ENCODE measurements around the gene UPF3B. TPM values are rescaled to one million over a fixed set of nuclear protein-coding genes. Genes with fewer than 3 reads are reported as not detected.

The UPF3B gene
- total and polyA plus RNA-seq, 2 donors = 5.0 to 13.7 TPM

- Histone ChIP-seq H3K27ac (ENCODE audit: low read depth in 1 of 2, low read length in 1 of 2) (no peak overlapping the region), H3K27me3 (ENCODE audit: control insufficient read depth in 2 of 2, insufficient read depth in 1 of 2, low read length in 1 of 2) (no peaks in the 10 kb centered on the region), H3K9me3 (ENCODE audit: control insufficient read depth in 2 of 2, insufficient read depth in 1 of 2, low read length in 1 of 2) (peaks cover 0 to 6% of the 10 kb centered on the region in 2 donors), H3K36me3 (ENCODE audit: control insufficient read depth in 2 of 2, insufficient read depth in 2 of 2, low read length in 1 of 2) (no peaks in the 10 kb centered on the region), H3K4me1 (ENCODE audit: control insufficient read depth in 2 of 2, insufficient read depth in 2 of 2, low read length in 2 of 2) (no peaks in the 10 kb centered on the region), H3K4me3 (ENCODE audit: low read length in 2 of 2) (no peak overlapping the region)
- DNase-seq (ENCODE audit: low read depth in 6 of 9, low spot score in 9 of 9) = no peak
- 97% methylated on average over 8 of the region's 8 CpGs for WGBS
These were observed 50.2 kb downstream of the UPF3B start for GRCh38 chrX:119802546-119802945.

- 89% methylated on average over 2 of the region's 2 CpGs for whole genome bisulfite sequencing
- Histone ChIP-seq H3K4me1 (ENCODE audit: control insufficient read depth in 2 of 2, insufficient read depth in 2 of 2, low read length in 2 of 2) (no peaks in the 10 kb centered on the region), H3K27me3 (ENCODE audit: control insufficient read depth in 2 of 2, insufficient read depth in 1 of 2, low read length in 1 of 2) (no peaks in the 10 kb centered on the region), H3K9me3 (ENCODE audit: control insufficient read depth in 2 of 2, insufficient read depth in 1 of 2, low read length in 1 of 2) (peaks cover 0 to 6% of the 10 kb centered on the region in 2 donors), H3K36me3 (ENCODE audit: control insufficient read depth in 2 of 2, insufficient read depth in 2 of 2, low read length in 1 of 2) (no peaks in the 10 kb centered on the region), H3K4me3 (ENCODE audit: low read length in 2 of 2) (no peak overlapping the region), H3K27ac (ENCODE audit: low read depth in 1 of 2, low read length in 1 of 2) (no peak overlapping the region)
- no peak for DNase-seq (ENCODE audit: low read depth in 6 of 9, low spot score in 9 of 9)
These were observed 51.2 kb downstream of the UPF3B start for GRCh38 chrX:119801253-119802221.

GRCh38 chrX:119791437-119792231 is 61.1 kb downstream of the UPF3B start, which contains the start of gene RPL39:
TSS of gene RPL39 (minus strand) at chrX:119791630. CDS start at chrX:119791576, 54 bp downstream.
- H3K27ac ChIP-seq (ENCODE audit: low read depth in 1 of 2, low read length in 1 of 2) = peak within 1 kb of the TSS; percentile 94 to 100
- DNase-seq (ENCODE audit: low read depth in 6 of 9, low spot score in 9 of 9) = peak; percentile 69 to 94 (median 81)
- peaks cover 0 to 13% of the 10 kb centered on the region in 2 donors for H3K4me1 ChIP-seq (ENCODE audit: control insufficient read depth in 2 of 2, insufficient read depth in 2 of 2, low read length in 2 of 2)
- H3K9me3 ChIP-seq (ENCODE audit: control insufficient read depth in 2 of 2, insufficient read depth in 1 of 2, low read length in 1 of 2) = peaks cover 0 to 5% of the 10 kb centered on the region in 2 donors
- H3K4me3 ChIP-seq (ENCODE audit: low read length in 2 of 2) = peak within 1 kb of the TSS; percentile 76 to 89
- under 1% methylated on average over 58 of the region's 58 CpGs for WGBS
- H3K27me3 ChIP-seq (ENCODE audit: control insufficient read depth in 2 of 2, insufficient read depth in 1 of 2, low read length in 1 of 2) = peaks cover 0 to 2% of the 10 kb centered on the region in 2 donors
- peaks cover 8 to 31% of the 10 kb centered on the region in 2 donors for H3K36me3 ChIP-seq (ENCODE audit: control insufficient read depth in 2 of 2, insufficient read depth in 2 of 2, low read length in 1 of 2)

GRCh38 chrX:119790977-119791436 is 61.8 kb downstream of the UPF3B start:
- peaks cover 0 to 5% of the 10 kb centered on the region in 2 donors for H3K9me3 ChIP-seq (ENCODE audit: control insufficient read depth in 2 of 2, insufficient read depth in 1 of 2, low read length in 1 of 2)
- under 1% methylated on average over 31 of the region's 31 CpGs for WGBS
- H3K36me3 ChIP-seq (ENCODE audit: control insufficient read depth in 2 of 2, insufficient read depth in 2 of 2, low read length in 1 of 2) = peaks cover 8 to 35% of the 10 kb centered on the region in 2 donors
- peak overlapping the region; percentile 76 to 89 for H3K4me3 ChIP-seq (ENCODE audit: low read length in 2 of 2)
- peaks cover 0 to 2% of the 10 kb centered on the region in 2 donors for H3K27me3 ChIP-seq (ENCODE audit: control insufficient read depth in 2 of 2, insufficient read depth in 1 of 2, low read length in 1 of 2)
- H3K27ac ChIP-seq (ENCODE audit: low read depth in 1 of 2, low read length in 1 of 2) = peak overlapping the region; percentile 91 to 100
- peaks cover 0 to 13% of the 10 kb centered on the region in 2 donors for H3K4me1 ChIP-seq (ENCODE audit: control insufficient read depth in 2 of 2, insufficient read depth in 2 of 2, low read length in 2 of 2)
- peak in 6 of 9 donors; percentile 25 to 68 (median 43) for DNase-seq (ENCODE audit: low read depth in 6 of 9, low spot score in 9 of 9)

- H3K4me1 ChIP-seq (ENCODE audit: control insufficient read depth in 2 of 2, insufficient read depth in 2 of 2, low read length in 2 of 2) = peaks cover 0 to 9% of the 10 kb centered on the region in 2 donors
- H3K36me3 ChIP-seq (ENCODE audit: control insufficient read depth in 2 of 2, insufficient read depth in 2 of 2, low read length in 1 of 2) = peaks cover 27 to 55% of the 10 kb centered on the region in 2 donors
- no peak overlapping the region for H3K4me3 ChIP-seq (ENCODE audit: low read length in 2 of 2)
- no peaks in the 10 kb centered on the region for H3K9me3 ChIP-seq (ENCODE audit: control insufficient read depth in 2 of 2, insufficient read depth in 1 of 2, low read length in 1 of 2)
- WGBS = 87% methylated on average over 14 of the region's 14 CpGs
- H3K27me3 ChIP-seq (ENCODE audit: control insufficient read depth in 2 of 2, insufficient read depth in 1 of 2, low read length in 1 of 2) = no peaks in the 10 kb centered on the region
- peak in 3 of 9 donors; percentile 27 to 53 (median 41) for DNase-seq (ENCODE audit: low read depth in 6 of 9, low spot score in 9 of 9)
- H3K27ac ChIP-seq (ENCODE audit: low read depth in 1 of 2, low read length in 1 of 2) = no peak overlapping the region
These were observed 67.9 kb downstream of the UPF3B start for GRCh38 chrX:119784747-119785446.

Other genes with a start within 250 kb of the UPF3B start
- gene NKRF, start 246.5 kb downstream of the UPF3B start, total RNA-seq = 5.4 TPM
- gene NKRF, start 246.5 kb downstream of the UPF3B start, polyA plus RNA-seq = 13.3 TPM
- 223 TPM for gene SEPTIN6, start 159.8 kb downstream of the UPF3B start, total RNA-seq
- gene SEPTIN6, start 159.8 kb downstream of the UPF3B start, polyA plus RNA-seq = 53.1 TPM
- gene SOWAHD, start 94.4 kb downstream of the UPF3B start, total RNA-seq = 1.8 TPM
- 1.6 TPM for gene SOWAHD, start 94.4 kb downstream of the UPF3B start, polyA plus RNA-seq
- gene RPL39, start 61.3 kb downstream of the UPF3B start, total RNA-seq = 5,508 TPM
- 11,737 TPM for gene RPL39, start 61.3 kb downstream of the UPF3B start, polyA plus RNA-seq
- 28.6 TPM for gene RNF113A, start 18.8 kb upstream of the UPF3B start, total RNA-seq
- 34.3 TPM for gene RNF113A, start 18.8 kb upstream of the UPF3B start, polyA plus RNA-seq
- gene NDUFA1, start 18.9 kb upstream of the UPF3B start, total RNA-seq = 208 TPM
- 120 TPM for gene NDUFA1, start 18.9 kb upstream of the UPF3B start, polyA plus RNA-seq
- 0.09 TPM for gene AKAP14, start 42.9 kb upstream of the UPF3B start, total RNA-seq
- 0.34 TPM for gene AKAP14, start 42.9 kb upstream of the UPF3B start, polyA plus RNA-seq
- 6.0 TPM for gene NKAP, start 90.8 kb upstream of the UPF3B start, total RNA-seq
- gene NKAP, start 90.8 kb upstream of the UPF3B start, polyA plus RNA-seq = 12.0 TPM
- 0.05 TPM for gene RHOXF2B, start 224.7 kb upstream of the UPF3B start, total RNA-seq
- gene RHOXF2B, start 224.7 kb upstream of the UPF3B start, polyA plus RNA-seq = not detected